GM18520 (cell line): ENCODE measurements around the gene CDT1.
A peak's percentile ranks its signal among the peaks of the same experiment; 100 is the strongest.

Experiments
- ATAC-seq: cut with Tn5 transposase; IDR thresholded peaks from one replicate; pipeline ENCODE4 v1.9.1; 2021; ENCODE audit not compliant: unreplicated experiment

Gene CDT1

DNA sequence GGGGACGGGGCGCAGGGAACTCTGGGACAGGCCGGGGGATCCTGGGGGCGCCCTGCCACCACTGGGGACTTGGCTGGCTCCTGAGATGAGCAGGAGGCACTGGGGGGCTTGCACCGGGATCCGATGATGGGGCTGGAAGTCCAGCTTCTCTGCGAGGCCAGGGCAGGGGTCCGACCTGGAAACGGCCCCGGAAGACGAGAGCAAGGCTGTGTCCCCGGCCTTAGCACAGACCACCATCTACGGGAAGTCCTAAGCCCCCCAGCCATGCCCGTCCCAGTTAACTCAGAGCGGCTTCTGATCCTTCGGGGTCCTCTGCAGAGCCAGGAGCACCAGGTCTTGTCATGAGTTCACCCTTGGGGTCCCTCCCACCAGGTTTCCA lies 573 bp downstream of the CDT1 start:
- ATAC-seq: no peak

DNA sequence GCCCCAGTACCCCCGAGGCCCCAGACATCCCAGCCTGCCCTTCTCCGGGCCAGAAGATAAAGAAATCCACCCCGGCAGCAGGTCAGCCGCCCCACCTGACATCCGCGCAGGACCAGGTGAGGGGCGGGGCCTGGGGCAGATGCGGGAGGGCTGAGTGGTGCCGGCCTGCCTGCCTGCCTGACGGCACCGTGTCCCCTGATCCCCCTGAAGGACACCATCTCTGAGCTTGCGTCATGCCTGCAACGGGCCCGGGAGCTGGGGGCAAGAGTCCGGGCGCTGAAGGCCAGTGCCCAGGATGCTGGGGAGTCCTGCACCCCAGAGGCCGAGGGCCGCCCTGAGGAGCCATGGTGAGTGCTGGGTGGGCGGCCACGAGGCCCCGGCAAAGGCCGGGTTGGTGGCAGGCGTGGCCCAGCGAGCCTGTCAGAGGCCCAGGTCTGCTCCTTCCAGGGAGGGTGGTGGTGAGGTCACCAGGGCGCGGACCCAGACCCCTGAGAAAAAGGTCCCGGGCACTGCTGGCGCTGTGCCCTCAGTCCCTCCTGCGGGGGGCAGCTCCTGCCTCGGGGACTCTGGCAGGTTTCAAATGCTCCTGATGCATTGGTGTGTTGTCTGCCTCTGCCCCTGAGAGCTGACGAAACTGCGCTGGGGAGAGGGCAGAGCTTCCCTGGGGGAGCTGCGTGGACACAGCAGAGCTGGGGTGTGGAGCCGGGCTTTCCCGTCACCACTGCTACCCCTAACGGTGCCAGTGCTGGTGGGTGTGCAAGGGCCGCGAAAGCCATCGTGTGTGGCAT lies 1.2 kb downstream of the CDT1 start:
- ATAC-seq: no peak

DNA sequence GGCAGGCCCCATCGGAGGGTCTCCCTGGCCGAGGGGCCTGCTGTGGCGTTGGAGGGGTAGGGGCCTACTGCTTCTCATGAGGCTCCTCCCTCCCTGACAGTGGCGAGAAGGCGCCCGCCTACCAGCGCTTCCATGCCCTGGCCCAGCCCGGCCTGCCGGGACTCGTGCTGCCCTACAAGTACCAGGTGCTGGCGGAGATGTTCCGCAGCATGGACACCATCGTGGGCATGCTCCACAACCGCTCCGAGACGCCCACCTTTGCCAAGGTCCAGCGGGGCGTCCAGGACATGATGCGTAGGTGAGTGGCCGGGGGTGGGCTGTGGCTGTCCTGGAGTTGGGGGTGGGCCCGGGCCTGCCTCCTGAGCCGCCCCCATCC lies 1.7 kb downstream of the CDT1 start:
- ATAC-seq: no peak

DNA sequence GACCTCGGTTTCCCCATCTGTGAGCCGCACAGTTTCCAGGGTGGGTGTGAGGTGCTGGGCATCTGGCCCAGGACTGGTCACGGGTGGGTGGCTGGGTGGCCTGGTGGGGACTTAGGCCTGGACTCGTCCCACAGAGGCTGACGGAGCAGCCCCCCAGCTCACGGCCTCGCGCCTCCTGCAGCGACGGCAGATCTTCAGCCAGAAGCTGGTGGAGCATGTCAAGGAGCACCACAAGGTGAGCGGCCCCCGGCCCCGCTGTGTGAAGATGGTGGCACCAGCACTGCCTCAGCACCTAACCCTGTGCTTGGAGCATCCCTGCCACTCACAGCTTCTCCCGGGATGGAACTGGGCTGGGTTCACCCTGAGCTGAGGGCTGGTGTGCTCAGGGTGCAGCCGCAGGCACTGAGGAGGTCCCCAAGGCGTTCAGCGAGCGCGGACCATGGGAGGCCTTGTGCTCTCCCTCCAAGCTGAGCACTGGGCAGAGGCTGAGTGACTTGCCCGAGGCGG lies 2.4 kb downstream of the CDT1 start:
- no peak for ATAC-seq

DNA sequence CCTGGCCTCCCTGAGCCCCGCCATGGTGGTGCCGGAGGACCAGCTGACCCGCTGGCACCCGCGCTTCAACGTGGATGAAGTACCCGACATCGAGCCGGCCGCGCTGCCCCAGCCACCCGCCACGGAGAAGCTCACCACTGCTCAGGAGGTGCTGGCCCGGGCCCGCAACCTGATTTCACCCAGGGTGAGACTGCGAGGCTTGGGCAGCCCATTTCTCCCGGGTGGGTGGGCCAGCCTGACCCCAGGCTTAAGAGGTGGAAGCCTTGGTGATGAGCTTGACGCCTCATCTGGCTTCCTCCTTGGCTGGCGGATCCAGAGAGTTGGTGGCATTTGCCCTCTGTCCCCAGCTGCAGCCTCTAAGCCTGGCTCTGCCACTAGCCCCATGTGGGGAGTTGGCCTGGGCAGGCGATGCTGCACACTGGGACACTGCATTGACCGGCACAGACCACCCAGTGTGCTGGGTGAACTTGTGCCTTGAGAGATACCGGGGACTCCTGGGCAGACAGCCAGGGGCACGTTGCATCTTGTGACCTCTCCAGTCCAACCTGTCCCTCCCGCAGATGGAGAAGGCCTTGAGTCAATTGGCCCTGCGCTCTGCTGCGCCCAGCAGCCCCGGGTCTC lies 3.0 kb downstream of the CDT1 start:
- no peak for ATAC-seq

DNA sequence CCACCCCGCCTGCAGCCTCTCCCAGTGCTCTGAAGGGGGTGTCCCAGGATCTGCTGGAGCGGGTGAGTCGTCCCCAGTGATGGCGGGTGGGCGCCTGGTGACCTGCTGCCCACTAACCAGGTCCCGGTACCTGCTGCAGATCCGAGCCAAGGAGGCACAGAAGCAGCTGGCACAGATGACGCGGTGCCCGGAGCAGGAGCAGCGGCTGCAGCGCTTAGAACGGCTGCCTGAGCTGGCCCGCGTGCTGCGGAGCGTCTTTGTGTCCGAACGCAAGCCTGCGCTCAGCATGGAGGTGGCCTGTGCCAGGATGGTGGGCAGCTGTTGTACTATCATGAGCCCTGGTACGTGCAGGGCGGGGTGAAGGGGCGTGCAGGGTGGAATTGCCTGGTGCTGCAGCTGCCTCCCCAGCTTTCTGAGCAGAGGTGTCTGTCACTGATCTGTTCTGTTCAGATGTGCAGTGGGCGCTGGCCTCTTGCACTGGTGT lies 3.6 kb downstream of the CDT1 start:
- no peak for ATAC-seq

DNA sequence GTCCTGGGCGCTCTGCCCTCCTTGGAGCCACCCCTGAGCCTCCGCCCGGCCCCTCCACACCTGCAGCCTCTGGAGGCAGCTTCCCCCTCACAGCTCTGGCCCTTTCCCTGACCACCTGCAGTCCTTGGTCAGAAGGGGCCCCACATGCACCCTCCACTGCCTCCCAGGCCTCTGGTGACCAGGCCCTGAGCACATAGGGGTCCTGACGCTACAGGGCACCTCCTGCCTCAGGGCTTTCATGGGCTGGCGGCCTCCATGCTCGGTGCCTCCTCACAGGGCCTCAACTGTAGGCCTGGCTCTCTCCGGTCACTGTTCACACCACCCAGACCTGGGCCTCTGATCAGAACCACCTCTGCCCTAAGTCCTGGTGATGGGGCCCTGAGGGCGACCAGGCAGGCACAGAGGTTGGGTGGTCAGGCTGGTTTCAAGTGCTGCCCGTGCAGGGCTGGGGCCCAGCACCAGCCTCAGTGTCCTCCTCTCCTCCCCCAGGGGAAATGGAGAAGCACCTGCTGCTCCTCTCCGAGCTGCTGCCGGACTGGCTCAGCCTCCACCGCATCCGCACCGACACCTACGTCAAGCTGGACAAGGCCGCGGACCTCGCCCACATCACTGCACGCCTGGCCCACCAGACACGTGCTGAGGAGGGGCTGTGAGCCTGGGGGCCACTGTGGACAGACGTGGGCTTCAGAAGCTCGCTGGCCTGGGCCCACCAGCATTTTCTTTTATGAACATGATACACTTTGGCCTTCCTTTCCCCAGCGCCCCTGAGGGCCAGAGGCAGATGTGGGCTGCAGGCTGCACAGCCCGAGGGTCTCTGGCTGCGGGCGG lies 4.3 kb downstream of the CDT1 start:
- no peak for ATAC-seq

DNA sequence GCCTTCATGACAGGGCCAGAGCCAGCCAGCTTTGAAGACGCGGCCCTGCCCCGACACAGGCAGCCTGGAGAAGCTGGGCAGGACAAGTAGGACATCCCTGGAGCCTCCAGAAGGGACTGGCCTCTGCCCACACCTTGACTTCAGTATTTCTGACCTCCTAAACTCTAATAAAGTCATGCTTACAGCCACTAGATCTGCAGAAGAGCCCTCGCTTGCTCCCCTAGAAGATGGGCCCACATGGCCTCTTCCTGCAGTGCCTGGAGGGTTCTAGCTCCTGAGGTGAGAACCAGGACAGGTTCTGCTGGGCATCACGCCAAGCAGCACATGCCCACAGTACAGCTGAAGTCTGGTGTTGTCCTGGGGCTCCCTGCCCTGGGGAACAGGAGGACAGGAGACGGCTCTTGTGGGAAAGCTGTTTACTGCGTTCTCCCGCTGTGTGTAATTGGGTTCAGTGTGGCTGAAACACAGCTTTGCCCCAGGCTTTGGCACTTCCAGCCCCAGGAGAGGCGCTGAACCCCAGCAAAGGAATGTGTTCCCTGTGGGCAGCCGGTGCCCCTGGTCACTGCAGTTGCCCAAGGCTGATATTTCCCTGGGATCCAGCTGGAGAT lies 5.6 kb downstream of the CDT1 start:
- ATAC-seq: no peak

DNA sequence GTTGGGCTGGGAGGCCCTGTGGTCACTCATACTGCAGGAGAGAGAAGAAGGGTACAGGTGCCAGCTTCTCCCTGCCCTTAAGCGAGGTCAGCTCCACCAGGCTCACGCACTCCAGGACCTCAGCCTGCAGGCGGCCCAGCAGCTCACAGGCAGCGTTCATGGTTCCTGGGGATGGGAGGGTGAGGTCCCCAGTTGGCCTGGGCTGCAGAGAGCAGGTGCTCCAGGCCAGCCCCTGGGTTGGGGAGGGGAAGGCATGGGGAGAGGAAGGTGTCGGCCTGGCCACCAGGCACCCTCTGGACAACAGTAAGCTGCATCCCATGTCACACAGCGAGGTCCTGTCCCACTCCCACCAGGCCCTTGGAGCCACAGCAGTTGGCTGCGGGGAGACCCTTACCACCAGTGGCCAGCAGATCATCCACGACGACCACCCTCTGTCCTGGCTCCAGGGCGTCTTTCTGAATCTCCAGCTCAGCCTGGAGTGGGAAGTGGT lies 6.1 kb downstream of the CDT1 start:
- no peak for ATAC-seq

DNA sequence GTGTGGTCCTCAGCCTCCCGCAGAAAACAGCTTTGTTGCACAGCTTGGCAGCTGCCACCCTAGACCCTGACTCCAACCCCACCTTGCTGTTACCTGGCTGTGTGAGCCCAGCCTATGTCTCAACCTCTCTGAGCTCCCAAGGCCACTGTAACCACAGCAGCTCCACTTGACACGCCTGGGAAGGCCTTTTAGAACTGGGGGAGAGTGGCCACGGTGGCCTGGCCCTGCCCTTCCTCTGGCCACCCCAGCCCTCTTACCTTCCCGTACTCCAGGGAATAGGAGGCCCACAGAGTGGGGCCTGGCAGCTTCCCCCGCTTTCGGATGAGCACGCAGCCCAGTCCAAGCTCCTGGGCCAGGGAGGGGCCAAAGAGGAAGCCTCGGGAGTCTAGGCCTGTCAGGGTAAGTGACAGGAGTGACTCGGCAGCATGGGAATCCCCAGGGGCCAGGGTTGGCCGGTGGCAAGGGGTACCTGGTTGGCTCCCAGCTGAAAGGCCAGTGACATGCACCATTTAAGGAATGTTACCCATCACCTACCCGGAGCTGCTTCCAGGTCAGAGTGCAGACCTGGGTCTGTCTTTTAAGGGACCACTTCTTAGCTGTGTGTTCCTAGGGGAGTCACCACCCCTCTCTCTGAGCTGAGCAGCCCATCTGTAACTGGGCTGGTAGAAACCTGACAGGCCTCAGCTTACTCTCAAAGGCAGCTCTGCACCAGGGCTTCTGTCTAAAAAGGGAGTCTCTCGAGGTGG lies 6.8 kb downstream of the CDT1 start:
- no peak for ATAC-seq

DNA sequence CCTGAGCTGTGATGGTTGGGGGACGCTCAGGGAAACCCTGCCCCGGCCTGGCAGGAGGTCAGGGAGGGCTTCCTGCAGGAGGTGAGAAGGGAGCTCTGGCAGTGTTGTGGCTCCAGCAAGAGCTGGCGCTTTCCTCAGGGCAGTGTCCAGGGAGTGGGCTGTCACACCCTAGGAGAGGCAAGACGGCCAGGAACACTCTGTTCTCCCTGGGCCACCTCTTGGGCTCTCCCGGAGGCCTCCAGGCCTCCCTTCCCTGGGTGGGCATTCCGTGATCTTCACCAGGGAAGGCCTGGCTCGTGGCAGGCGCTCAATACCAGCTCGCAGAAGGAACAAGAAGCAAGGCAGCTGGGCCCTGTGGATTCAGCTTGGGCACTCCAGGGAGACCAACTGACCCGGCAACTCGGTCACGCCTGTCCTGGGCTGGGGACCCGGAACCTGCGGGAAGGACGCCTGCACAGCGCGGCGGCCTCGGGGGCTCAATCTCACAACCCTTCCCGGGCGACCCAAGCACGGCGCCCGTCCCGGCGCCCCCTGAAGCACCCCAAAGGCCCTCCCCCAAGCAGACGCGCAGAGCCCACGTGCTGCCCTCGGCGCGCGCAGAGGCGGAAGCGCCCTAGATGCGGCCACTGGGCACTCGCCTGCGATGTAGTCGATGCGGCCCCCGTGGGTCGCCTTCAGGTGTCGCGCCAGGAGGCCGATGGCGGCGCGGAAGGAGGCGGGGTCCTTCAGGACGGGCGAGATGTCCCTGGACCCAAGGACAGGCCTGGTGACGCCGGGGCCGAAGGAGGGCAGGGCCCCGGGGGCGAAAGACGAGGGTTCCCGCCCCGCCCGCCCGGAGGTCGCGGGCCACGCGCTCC lies 7.6 kb downstream of the CDT1 start:
- ATAC-seq: peak; percentile 31

DNA sequence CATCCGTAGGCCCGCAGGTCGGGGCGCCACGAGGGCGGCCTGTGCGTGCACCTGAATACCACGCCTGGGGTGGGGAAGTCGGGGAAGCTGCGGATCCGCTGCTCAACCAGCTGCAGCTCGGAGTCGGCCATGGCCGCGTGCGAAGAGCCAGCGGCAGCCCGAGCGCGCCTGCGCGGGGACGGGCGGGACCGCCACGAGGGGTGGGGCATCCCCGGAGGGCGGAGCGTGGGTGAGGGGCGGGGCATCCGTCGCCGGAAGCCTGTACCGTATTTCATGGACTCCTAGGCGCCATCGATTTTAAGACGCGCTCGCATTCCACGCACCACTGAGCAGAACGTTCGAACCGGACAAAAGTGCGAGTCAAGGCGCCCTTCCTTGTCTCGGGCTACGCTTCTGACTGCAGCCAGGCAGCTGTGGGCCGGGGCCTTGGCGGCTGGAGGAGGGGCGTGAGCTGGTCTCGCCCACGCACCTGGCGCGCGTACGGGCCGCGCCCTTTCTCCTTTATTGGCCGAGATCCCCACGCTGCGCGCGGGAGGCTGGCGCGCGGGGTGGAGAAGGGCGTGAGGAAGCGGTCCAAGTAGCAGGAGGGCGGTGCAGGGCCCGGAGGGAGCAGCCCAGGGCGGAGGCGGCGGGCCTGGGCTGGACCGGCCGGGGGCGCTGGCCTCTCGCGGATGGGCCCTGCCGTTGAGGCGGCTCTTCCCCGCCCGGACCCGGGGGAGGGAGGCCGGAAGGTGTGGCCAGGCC lies 8.4 kb downstream of the CDT1 start, which contains the start of gene APRT:
Gene APRT, minus strand, starts transcription at position 160 of the 744 bp plus-strand sequence. Its CDS starts 29 bp downstream, at position 131.
- ATAC-seq: peak; percentile 62

DNA sequence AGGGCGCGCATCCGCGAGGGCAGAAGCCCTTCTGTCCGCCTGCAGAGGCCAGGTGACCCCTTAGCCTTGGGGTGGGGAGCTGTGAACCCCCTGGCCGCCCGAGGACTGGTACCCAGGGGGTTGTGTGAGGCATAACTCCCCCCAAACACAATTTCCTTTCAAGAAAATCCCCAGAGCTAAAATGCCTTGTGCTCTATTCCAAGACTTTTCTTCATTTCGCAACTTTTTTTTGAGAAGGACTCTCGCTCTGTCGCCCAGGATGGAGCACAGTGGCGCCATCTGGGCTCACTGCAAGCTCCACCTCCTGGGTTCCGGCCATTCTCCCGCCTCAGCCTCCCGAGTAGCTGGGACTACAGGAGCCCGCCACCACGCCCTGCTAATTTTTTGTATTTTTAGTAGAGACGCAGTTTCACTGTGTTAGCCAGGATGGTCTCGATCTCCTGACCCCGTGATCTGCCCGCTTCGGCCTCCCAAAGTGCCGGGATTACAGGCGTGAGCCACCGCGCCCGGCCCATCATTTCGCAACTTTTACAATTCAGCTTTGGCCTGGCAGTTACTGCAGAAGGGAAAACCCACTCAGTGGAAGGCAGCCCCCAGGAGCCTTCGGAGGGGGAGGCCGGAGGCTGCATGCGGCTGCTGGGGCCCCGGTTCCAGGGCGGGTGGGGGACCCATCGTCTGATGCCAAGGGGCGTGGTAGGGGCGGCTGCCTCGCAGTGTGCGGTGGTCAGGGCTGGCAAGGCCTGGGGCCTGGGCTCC lies 9.1 kb downstream of the CDT1 start:
- no peak for ATAC-seq

DNA sequence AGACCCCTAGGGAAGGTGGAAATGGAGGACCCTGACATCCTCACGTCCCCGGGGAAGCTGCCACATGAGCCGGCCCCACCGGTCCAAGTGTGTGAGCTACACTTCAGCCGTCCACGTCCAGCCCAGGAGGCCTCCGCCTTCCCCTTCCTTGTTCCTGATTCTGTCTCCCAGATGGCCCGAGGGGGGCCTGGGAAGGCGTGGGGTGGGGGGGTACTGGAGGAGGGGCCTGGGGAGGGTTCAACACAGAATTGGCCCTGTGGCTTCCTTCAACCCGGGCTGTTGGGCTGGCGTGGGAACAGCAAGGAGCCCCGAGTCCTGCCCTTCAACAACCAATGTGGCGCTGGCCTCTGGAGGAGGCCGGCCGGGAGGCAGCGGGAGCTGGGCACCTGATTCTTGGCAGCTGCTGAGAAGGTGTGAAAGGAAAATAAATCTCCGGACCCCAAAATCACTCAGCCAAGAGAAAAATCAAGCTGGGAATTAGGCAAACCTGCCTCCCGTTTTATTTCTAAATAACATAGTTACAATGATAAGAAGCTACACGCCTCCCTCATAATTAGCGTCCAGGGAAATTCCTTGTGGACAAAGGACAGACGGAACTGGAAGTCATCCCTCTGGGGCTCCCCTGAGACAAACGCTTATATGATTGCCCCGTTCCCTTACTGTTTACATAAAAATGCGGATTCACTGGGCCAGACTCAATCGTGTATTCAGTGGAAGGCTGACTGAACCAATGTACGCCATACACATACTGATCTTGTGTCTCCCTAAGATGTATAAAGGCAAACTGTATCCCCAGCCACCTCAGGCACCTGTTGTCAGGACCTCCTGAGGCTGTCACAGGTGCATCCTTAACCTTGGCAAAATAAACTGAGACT lies 9.9 kb downstream of the CDT1 start:
- ATAC-seq: no peak

DNA sequence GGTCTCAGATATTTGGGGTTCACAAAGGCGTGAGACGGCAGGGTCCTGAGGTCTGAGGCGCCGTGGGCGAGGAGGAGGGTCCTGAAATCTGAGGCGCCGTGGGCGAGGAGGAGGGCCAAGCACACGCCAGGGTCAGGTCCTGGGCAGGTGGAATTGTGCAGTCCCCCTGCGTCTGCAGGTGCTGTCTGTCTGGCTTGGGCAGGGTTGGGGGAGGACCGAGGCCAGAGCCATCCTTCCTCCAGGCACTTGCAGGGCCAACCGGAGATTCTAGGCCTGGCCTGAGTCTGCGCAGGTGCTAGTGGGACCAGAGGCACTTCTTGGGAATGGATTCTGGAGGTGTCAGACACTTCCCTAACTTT lies 10.5 kb downstream of the CDT1 start:
- ATAC-seq: no peak

DNA sequence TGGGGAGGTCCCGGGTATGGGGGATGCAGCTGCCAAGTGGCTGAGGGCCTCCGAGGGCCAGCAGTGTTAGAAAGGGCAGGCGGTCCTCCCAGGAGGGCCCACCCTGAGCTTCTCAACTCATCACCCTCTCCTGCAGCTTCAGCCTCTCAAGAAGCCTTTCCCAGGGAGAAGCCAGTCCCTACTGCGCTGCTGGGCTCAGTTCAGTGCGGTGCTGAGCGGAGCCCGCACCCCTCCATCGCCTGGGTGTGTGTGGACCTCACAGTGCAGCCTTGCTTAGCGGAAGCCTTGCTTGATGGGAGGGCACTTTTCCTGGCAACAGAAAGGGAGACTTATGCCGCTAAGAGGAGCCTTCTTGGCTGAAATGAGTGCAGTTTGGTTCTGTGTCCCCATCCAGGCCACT lies 11.6 kb downstream of the CDT1 start:
- ATAC-seq: no peak
